Spleen (tissue), 11 donors: ENCODE data around the gene CEBPG. TPM values are rescaled to one million over a fixed set of nuclear protein-coding genes. Genes with fewer than 3 reads are reported as not detected.

Source experiments
- DNase-seq: peaks from one replicate; pipeline ENCODE4 v3.0.0-alpha.2; 2020
- H3K27ac ChIP-seq, 8 donors: fragments of 200-600 bp; sonication (generic) in 7 of 8; 1 replicate in 4 of 8; 2 replicates in 4 of 8; pipeline versions ENCODE4 v1.5.0 to v1.8.0; 2016 to 2021; ENCODE audit warnings: inconsistent platforms in 4 of 8, mild to moderate bottlenecking in 4 of 8, moderate library complexity in 1 of 8
- H3K27me3 ChIP-seq, 7 donors: fragments of 200-600 bp; sonication (generic) in 6 of 7; replicated peaks in 1 of 7; 1 replicate in 4 of 7; 2 replicates in 3 of 7; pipeline versions ENCODE4 v1.5.0 to v1.8.0; 2016 to 2021; ENCODE audit warnings: inconsistent platforms in 3 of 7, mild to moderate bottlenecking in 1 of 7
- H3K36me3 ChIP-seq, 6 donors: fragments of 200-600 bp; sonication (generic) in 5 of 6; 1 replicate in 4 of 6; 2 replicates in 2 of 6; pipeline versions ENCODE4 v1.5.0 to v1.8.0; 2016 to 2021; ENCODE audit warnings: inconsistent platforms in 2 of 6
- H3K4me1 ChIP-seq, 6 donors: fragments of 200-600 bp; sonication (generic) in 5 of 6; 1 replicate in 3 of 6; 2 replicates in 3 of 6; pipeline versions ENCODE4 v1.5.0 to v1.8.0; 2016 to 2021; ENCODE audit warnings: inconsistent platforms in 3 of 6
- H3K4me3 ChIP-seq, 8 donors: fragments of 200-600 bp; sonication (generic) in 7 of 8; 1 replicate in 4 of 8; 2 replicates in 4 of 8; pipeline versions ENCODE4 v1.5.0 to v1.8.0; 2016 to 2021; ENCODE audit warnings: inconsistent platforms in 4 of 8, mild to moderate bottlenecking in 4 of 8, moderate library complexity in 2 of 8
- H3K9me3 ChIP-seq, 8 donors: fragments of 200-600 bp; sonication (generic) in 7 of 8; 1 replicate in 4 of 8; 2 replicates in 4 of 8; pipeline versions ENCODE4 v1.5.0 to v1.8.0; 2016 to 2021; ENCODE audit warnings: inconsistent platforms in 4 of 8
- POLR2A ChIP-seq, 3 donors: fragments of 450-650 bp; IDR thresholded peaks; one replicate each; pipeline ENCODE4 v1.5.1; 2017; ENCODE audit warnings: antibody characterized with exemption in 3 of 3, mild to moderate bottlenecking in 1 of 3
- POLR2AphosphoS5 ChIP-seq, 3 donors: sonication (generic); formaldehyde crosslinking; IDR thresholded peaks; one replicate each; pipeline ENCODE4 v1.5.1; 2017; ENCODE audit warnings: antibody characterized with exemption in 3 of 3
- WGBS, 5 donors: extraction: QIAGEN DNeasy Blood & Tissue Kit in 3 of 5; methylation state at CpG; one replicate each; pipeline versions ENCODE4 v1.1.5 to v1.1.7; 2013 to 2018; 5-methylcytosine and 5-hydroxymethylcytosine counted together
- intact Hi-C: fragments of 100-400 bp; cut with DNase I; formaldehyde crosslinking; loops from one replicate; pipeline ENCODE4 v1.15.0; 2023; ENCODE audit warnings: low total_unique reads
- polyA plus RNA-seq, 3 donors: library from polyadenylated mRNA; stranded (reverse); fragments of 200-250 nt; gene quantifications; one replicate each; pipeline ENCODE4 v1.2.1, GENCODE V29; 2013
- total RNA-seq, 7 donors: library from RNA; depleted of rRNA in 3 of 7; stranded (reverse); fragments of >200 nt in 3 of 7; fragmentation: NEBNext Ultra II Directional in 4 of 7; extraction: Animal tissue kit (Norgen Biotek cat#: 25700) in 4 of 7; gene quantifications; one replicate each; pipeline versions ENCODE4 v1.1.0 to v1.2.1, GENCODE V29; 2016 to 2021
- TF ChIP-seq, protein P1 (sequence below), 11 experiments: fragments of 200-600 bp in 7 of 11; fragments of 450-650 bp in 4 of 11; sonication (generic) in 4 of 11; IDR thresholded peaks in 8 of 11; conservative IDR thresholded peaks in 3 of 11; 1 replicate in 7 of 11; 2 replicates in 4 of 11; pipeline versions ENCODE4 v1.4.0 to v1.8.0; 2016 to 2021; ENCODE audit warnings: antibody characterized with exemption in 11 of 11, inconsistent platforms in 4 of 11, mild to moderate bottlenecking in 1 of 11
- donor health status: healthy with polysubstance abuse.
- donor health status: DM: no; HTN: no; CAD: no; lungs with moderate emphysema.
- donor health status: DM: no; HTN: no; CAD: no.
- donor health status: Bipolar disorder and iron deficiency.
- donor health status: healthy.
- donor health status: DM: no; HTN: no; CAD: no.
- donor health status: DM: yes; HTN: yes; CAD: no.

Gene CEBPG
- total and polyA plus RNA-seq, 10 donors, result 9.3 to 21.1 (median 16.0) TPM

DNA sequence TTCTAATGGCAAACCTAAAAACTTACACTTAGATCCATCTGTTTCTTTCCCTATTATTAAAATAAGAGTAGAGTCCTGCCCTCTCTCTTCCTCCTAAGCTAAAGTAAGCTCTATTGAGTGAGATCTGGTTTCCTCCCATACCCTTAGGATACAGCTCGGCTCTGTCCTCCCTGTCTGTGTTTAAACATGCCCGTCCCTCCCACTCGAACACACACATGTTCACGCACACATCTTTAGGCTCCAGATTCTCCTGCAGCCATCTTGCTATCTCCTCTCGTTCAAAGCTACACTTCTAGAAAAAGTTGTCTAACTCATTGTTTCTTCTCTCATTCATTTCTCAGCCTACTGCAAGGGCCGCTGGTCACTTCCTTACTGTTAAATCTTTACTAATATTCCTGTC, 15.1 kb upstream of the CEBPG start:
- 76 to 88% (median 79%) methylated on average over 6 of the region's 6 CpGs for WGBS, 5 donors
- H3K27me3 ChIP-seq, result no peaks in the 10 kb centered on the region
- TF ChIP-seq POLR2A (IDR thresholded peaks at IDR 0.05), result no peak
- TF ChIP-seq, protein P1, sequence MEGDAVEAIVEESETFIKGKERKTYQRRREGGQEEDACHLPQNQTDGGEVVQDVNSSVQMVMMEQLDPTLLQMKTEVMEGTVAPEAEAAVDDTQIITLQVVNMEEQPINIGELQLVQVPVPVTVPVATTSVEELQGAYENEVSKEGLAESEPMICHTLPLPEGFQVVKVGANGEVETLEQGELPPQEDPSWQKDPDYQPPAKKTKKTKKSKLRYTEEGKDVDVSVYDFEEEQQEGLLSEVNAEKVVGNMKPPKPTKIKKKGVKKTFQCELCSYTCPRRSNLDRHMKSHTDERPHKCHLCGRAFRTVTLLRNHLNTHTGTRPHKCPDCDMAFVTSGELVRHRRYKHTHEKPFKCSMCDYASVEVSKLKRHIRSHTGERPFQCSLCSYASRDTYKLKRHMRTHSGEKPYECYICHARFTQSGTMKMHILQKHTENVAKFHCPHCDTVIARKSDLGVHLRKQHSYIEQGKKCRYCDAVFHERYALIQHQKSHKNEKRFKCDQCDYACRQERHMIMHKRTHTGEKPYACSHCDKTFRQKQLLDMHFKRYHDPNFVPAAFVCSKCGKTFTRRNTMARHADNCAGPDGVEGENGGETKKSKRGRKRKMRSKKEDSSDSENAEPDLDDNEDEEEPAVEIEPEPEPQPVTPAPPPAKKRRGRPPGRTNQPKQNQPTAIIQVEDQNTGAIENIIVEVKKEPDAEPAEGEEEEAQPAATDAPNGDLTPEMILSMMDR (IDR thresholded peaks at IDR 0.05 in 8 of 11, conservative IDR thresholded peaks at IDR 0.05 in 3 of 11), result no peak
- TF ChIP-seq POLR2AphosphoS5 (IDR thresholded peaks at IDR 0.05), result no peak
- no peaks in the 10 kb centered on the region for H3K4me1 ChIP-seq
- peaks cover 0 to 19% (median 12%) of the 10 kb centered on the region in 8 donors for H3K9me3 ChIP-seq
- intact Hi-C loops, result no loop called here
- H3K36me3 ChIP-seq, result no peaks in the 10 kb centered on the region
- DNase-seq, result no peak
- no peak overlapping the region for H3K4me3 ChIP-seq
- no peak overlapping the region for H3K27ac ChIP-seq

GRCh38 chr19:33359581-33359980, 13.9 kb upstream of the CEBPG start:
- H3K9me3 ChIP-seq, result peaks cover 0 to 19% (median 12%) of the 10 kb centered on the region in 8 donors
- no peaks in the 10 kb centered on the region for H3K36me3 ChIP-seq
- WGBS, 5 donors, result 78 to 87% (median 84%) methylated on average over 3 of the region's 3 CpGs
- TF ChIP-seq, protein P1 (IDR thresholded peaks at IDR 0.05 in 8 of 11, conservative IDR thresholded peaks at IDR 0.05 in 3 of 11), result no peak
- TF ChIP-seq POLR2AphosphoS5 (IDR thresholded peaks at IDR 0.05) (no peak), POLR2A (IDR thresholded peaks at IDR 0.05) (no peak)
- DNase-seq, result no peak
- H3K27me3 ChIP-seq, result no peaks in the 10 kb centered on the region
- no peak overlapping the region for H3K4me3 ChIP-seq
- intact Hi-C loops, result no loop called here
- no peaks in the 10 kb centered on the region for H3K4me1 ChIP-seq
- no peak overlapping the region for H3K27ac ChIP-seq

GRCh38 chr19:33362508-33363228, 10.8 kb upstream of the CEBPG start:
- no peaks in the 10 kb centered on the region for H3K9me3 ChIP-seq
- DNase-seq, result no peak
- TF ChIP-seq POLR2AphosphoS5 (IDR thresholded peaks at IDR 0.05) (no peak), POLR2A (IDR thresholded peaks at IDR 0.05) (no peak)
- TF ChIP-seq, protein P1 (IDR thresholded peaks at IDR 0.05 in 8 of 11, conservative IDR thresholded peaks at IDR 0.05 in 3 of 11), result no peak
- H3K27ac ChIP-seq, result no peak overlapping the region
- H3K27me3 ChIP-seq, result no peaks in the 10 kb centered on the region
- no peaks in the 10 kb centered on the region for H3K4me1 ChIP-seq
- WGBS, 5 donors, result 82 to 87% (median 84%) methylated on average over 6 of the region's 6 CpGs
- intact Hi-C loops, result no loop called here
- no peaks in the 10 kb centered on the region for H3K36me3 ChIP-seq
- H3K4me3 ChIP-seq, result no peak overlapping the region

DNA sequence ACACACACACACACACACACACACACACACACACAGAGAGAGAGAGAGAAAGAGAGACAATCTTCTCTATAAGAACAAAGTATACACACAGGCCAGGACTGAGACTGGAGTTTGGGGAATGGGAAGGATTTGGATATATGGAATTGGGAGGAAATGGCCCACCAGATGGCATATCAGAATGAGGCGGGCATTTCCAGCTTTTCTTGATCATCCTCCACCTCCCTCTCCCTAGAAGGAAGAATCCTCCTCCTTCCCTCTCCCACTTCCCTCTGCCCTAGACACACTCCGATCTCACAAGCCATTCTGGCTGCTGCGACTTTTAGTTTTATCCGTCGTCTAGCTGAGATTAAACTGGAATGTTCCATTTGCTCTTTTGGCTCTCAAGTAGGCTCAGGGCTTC, 10.0 kb upstream of the CEBPG start:
- WGBS, 5 donors, result 70 to 88% (median 84%) methylated on average over 5 of the region's 5 CpGs

More for the DNA sequence above, 10.0 kb upstream of the CEBPG start:
- H3K27ac ChIP-seq, result no peak overlapping the region
- no peaks in the 10 kb centered on the region for H3K9me3 ChIP-seq
- no peak for TF ChIP-seq POLR2AphosphoS5 (IDR thresholded peaks at IDR 0.05)
- TF ChIP-seq POLR2A (IDR thresholded peaks at IDR 0.05), result no peak
- TF ChIP-seq, protein P1 (IDR thresholded peaks at IDR 0.05 in 8 of 11, conservative IDR thresholded peaks at IDR 0.05 in 3 of 11), result no peak
- no peaks in the 10 kb centered on the region for H3K36me3 ChIP-seq
- no peaks in the 10 kb centered on the region for H3K27me3 ChIP-seq
- H3K4me3 ChIP-seq, result no peak overlapping the region
- no peak for DNase-seq
- H3K4me1 ChIP-seq, result no peaks in the 10 kb centered on the region
- intact Hi-C loops, result no loop called here
